ENCODE results near the gene RPS3A.
"Not testable (repeated sequence)": the region's sequence is repeated elsewhere in the genome, so short reads cannot be mapped to it uniquely, and the experiment has no call there.

GRCh38 chr4:151063143-151063542 lies 36.3 kb upstream of the RPS3A start:
- TF ChIP-seq CTCF (IDR thresholded peaks at IDR 0.05; ENCODE audit: low read depth, low read length); EZH2phosphoT487 (IDR thresholded peaks at IDR 0.05; ENCODE audit: low read depth): not testable (repeated sequence)
